ENCODE data around the gene ARHGAP6. TPM values are rescaled to one million over a fixed set of nuclear protein-coding genes. Genes with fewer than 3 reads are reported as not detected.

ARHGAP6 gene
- total RNA-seq, 1 experiment from 2014 or later: 0.50 TPM

DNA sequence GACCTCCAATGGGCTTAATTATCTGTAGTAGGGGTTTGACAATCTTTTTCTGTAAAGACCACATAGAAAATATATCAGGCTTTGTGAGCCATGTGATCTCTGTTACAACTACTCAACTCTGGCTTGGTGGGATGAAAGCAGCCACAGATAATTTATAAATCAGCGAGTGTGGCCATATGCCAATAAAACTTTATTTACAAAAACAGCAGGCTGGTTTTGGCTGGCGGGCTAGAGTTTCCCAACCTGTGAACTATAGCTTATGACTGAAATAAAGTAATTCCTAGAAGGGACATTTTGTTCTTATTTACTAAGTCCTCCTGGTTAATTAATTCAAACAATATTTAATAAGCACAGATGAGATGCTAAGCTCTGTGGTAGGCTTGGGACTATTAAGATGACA, 408.4 kb downstream of the ARHGAP6 start:
- Histone ChIP-seq H3K36me3 (ENCODE audit: control insufficient read depth, insufficient read depth, low read length) (no peaks in the 10 kb centered on the region), H3K4me1 (peaks cover 21% of the 10 kb centered on the region), H3K9me3 (no peaks in the 10 kb centered on the region), H3K4me3 (ENCODE audit: low read depth, low read length) (no peak overlapping the region), H3K27me3 (replicated peaks; ENCODE audit: control insufficient read depth, insufficient read depth, low read length) (no peaks in the 10 kb centered on the region)
- CTCF ChIA-PET: no interaction called here
- Mint-ChIP-seq H3K4me3 (ENCODE audit: unreplicated experiment) (no peak overlapping the region), H3K27me3 (ENCODE audit: insufficient read depth, unreplicated experiment) (no peaks in the 10 kb centered on the region), H3K36me3 (ENCODE audit: insufficient read depth, unreplicated experiment) (no peaks in the 10 kb centered on the region), H3K4me1 (ENCODE audit: low read depth, unreplicated experiment) (peaks cover 21% of the 10 kb centered on the region), H3K9me3 (ENCODE audit: unreplicated experiment) (peaks cover 10% of the 10 kb centered on the region), H3K27ac (ENCODE audit: unreplicated experiment) (peak overlapping the region; percentile 31)
- TF ChIP-seq, protein P1, sequence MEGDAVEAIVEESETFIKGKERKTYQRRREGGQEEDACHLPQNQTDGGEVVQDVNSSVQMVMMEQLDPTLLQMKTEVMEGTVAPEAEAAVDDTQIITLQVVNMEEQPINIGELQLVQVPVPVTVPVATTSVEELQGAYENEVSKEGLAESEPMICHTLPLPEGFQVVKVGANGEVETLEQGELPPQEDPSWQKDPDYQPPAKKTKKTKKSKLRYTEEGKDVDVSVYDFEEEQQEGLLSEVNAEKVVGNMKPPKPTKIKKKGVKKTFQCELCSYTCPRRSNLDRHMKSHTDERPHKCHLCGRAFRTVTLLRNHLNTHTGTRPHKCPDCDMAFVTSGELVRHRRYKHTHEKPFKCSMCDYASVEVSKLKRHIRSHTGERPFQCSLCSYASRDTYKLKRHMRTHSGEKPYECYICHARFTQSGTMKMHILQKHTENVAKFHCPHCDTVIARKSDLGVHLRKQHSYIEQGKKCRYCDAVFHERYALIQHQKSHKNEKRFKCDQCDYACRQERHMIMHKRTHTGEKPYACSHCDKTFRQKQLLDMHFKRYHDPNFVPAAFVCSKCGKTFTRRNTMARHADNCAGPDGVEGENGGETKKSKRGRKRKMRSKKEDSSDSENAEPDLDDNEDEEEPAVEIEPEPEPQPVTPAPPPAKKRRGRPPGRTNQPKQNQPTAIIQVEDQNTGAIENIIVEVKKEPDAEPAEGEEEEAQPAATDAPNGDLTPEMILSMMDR (IDR thresholded peaks at IDR 0.05; ENCODE audit: insufficient read depth in 1 of 2, low read depth in 1 of 2, low read length in 1 of 2, severe bottlenecking in 1 of 2, unreplicated experiment in 1 of 2): no peak
- no peak for DNase-seq
- POLR2A ChIA-PET: no interaction called here
- intact Hi-C loops (cut with micrococcal nuclease; ENCODE audit: unreplicated experiment): no loop called here
- no TSS peak for BruUV-seq (replicated peaks)

DNA sequence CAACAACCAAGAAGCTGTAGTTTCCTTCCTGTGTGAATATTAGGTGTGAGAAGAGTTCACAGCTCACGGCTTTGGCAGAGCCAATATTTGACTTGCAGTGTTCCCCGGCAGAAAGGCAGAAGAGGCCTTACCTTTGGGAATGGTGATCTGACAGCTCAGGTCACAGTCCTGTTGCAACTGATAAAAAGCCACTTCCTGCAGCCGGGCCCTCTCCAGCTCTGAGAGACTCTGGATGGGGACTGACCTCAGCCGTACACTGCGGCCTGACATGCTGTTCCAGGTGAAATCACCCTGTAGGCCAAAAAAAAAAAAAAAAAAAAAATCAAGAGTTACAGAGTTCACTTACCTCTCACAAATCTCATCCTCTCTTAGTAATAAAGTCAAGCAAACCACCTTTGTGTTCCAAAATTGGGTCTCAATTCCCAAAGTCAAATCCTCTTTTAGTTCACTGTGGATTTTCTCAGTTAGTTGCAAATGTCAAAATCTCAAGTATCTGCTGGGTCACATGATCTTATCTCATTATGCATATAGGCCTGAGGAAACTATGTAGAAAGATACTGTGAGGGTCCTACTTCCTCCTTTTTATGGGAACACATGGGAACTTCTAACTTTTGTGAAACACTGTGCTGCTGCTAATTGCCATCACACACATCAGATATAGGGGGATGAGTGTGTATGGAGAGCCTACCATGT, 411.2 kb downstream of the ARHGAP6 start:
- peaks cover 25% of the 10 kb centered on the region for H3K4me1 ChIP-seq
- intact Hi-C loops (cut with micrococcal nuclease; ENCODE audit: unreplicated experiment): no loop called here
- BruUV-seq (replicated peaks): no TSS peak
- peaks cover 12% of the 10 kb centered on the region for H3K9me3 Mint-ChIP-seq (ENCODE audit: unreplicated experiment)
- ChIA-PET CTCF (no interaction called here), POLR2A (no interaction called here)
- peak overlapping the region; percentile 35 for H3K27ac Mint-ChIP-seq (ENCODE audit: unreplicated experiment)
- no peaks in the 10 kb centered on the region for H3K9me3 ChIP-seq
- TF ChIP-seq, protein P1 (IDR thresholded peaks at IDR 0.05; ENCODE audit: insufficient read depth in 1 of 2, low read depth in 1 of 2, low read length in 1 of 2, severe bottlenecking in 1 of 2, unreplicated experiment in 1 of 2): no peak
- DNase-seq: peak in 1 of 2 experiments; percentile 30
- H3K27me3 Mint-ChIP-seq (ENCODE audit: insufficient read depth, unreplicated experiment): no peaks in the 10 kb centered on the region
- no peaks in the 10 kb centered on the region for H3K27me3 ChIP-seq (replicated peaks; ENCODE audit: control insufficient read depth, insufficient read depth, low read length)
- no peaks in the 10 kb centered on the region for H3K36me3 ChIP-seq (ENCODE audit: control insufficient read depth, insufficient read depth, low read length)
- H3K36me3 Mint-ChIP-seq (ENCODE audit: insufficient read depth, unreplicated experiment): peaks cover 7% of the 10 kb centered on the region
- H3K4me3 Mint-ChIP-seq (ENCODE audit: unreplicated experiment): peak overlapping the region; percentile 42
- H3K4me1 Mint-ChIP-seq (ENCODE audit: low read depth, unreplicated experiment): peaks cover 30% of the 10 kb centered on the region
- H3K4me3 ChIP-seq (ENCODE audit: low read depth, low read length): no peak overlapping the region

DNA sequence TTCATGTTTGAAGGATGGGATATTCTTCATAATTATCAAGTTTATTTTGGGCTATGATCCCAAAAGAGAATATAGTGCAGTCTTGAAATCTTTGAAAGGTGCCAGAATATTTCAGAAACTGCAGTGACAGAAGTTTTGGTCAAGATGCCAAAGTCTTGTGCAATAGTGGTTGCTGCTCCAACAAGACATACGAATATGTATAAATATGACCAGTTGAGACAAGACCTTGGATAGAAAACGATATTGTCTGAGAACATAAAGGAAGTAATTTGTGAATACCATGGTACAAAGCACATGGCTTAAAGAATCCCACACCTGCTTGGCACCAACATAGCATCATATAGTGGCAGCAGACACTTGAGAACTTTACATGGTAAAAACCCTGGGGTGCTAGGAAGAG, 421.1 kb downstream of the ARHGAP6 start:
- peaks cover 7% of the 10 kb centered on the region for H3K4me1 ChIP-seq
- H3K27me3 Mint-ChIP-seq (ENCODE audit: insufficient read depth, unreplicated experiment): no peaks in the 10 kb centered on the region
- peaks cover 7% of the 10 kb centered on the region for H3K4me1 Mint-ChIP-seq (ENCODE audit: low read depth, unreplicated experiment)
- no peak overlapping the region for H3K27ac Mint-ChIP-seq (ENCODE audit: unreplicated experiment)
- TF ChIP-seq, protein P1 (IDR thresholded peaks at IDR 0.05; ENCODE audit: insufficient read depth in 1 of 2, low read depth in 1 of 2, low read length in 1 of 2, severe bottlenecking in 1 of 2, unreplicated experiment in 1 of 2): no peak
- intact Hi-C loops (cut with micrococcal nuclease; ENCODE audit: unreplicated experiment): no loop called here
- POLR2A ChIA-PET: interaction anchor here (0.6 kb wide), 1 partner anchor 502 kb away, joined by 4 read pairs; no protein-coding TSS in a partner anchor
- H3K4me3 Mint-ChIP-seq (ENCODE audit: unreplicated experiment): no peak overlapping the region
- no peaks in the 10 kb centered on the region for H3K9me3 ChIP-seq
- H3K36me3 ChIP-seq (ENCODE audit: control insufficient read depth, insufficient read depth, low read length): no peaks in the 10 kb centered on the region
- no peak overlapping the region for H3K4me3 ChIP-seq (ENCODE audit: low read depth, low read length)
- CTCF ChIA-PET: no interaction called here
- DNase-seq: no peak
- BruUV-seq (replicated peaks): no TSS peak
- no peaks in the 10 kb centered on the region for H3K27me3 ChIP-seq (replicated peaks; ENCODE audit: control insufficient read depth, insufficient read depth, low read length)
- no peaks in the 10 kb centered on the region for H3K36me3 Mint-ChIP-seq (ENCODE audit: insufficient read depth, unreplicated experiment)
- H3K9me3 Mint-ChIP-seq (ENCODE audit: unreplicated experiment): no peaks in the 10 kb centered on the region
